Measurements from ENCODE around the gene LDAF1. TPM values are rescaled to one million over a fixed set of nuclear protein-coding genes. Genes with fewer than 3 reads are reported as not detected.
"Not testable (repeated sequence)": the region's sequence is repeated elsewhere in the genome, so short reads cannot be mapped to it uniquely, and the experiment has no call there.

LDAF1 gene
- total RNA-seq (10 to 100 TPM; 33.5 to 89.5 (median 67.4) TPM), polyA plus RNA-seq (10 to 100 TPM; 75.4 to 87.3 TPM)
- long read RNA-seq, donor 1, transcript TMEM159-202 (5 exons, 1,812 nt) = major isoform, 282 of 646 reads
- long read RNA-seq, donor 1, transcript TMEM159-203 (6 exons, 1,378 nt) = minor isoform, 24 of 646 reads
- long read RNA-seq, donor 1, transcript TMEM159-204 (4 exons, 584 nt) = minor isoform, 9 of 646 reads
- long read RNA-seq, donor 1, transcript TMEM159-201 (5 exons, 2,014 nt) = minor isoform, 226 of 646 reads
- long read RNA-seq, donor 1, partial matches to known transcripts = 19 of 646 reads
- long read RNA-seq, donor 1, other reads (novel, unspliced or antisense) = 85 of 646 reads
- long read RNA-seq, donor 2, transcript TMEM159-202 (5 exons, 1,812 nt) = major isoform, 9 of 38 reads
- long read RNA-seq, donor 2, transcript TMEM159-201 (5 exons, 2,014 nt) = minor isoform, 5 of 38 reads
- long read RNA-seq, donor 2, partial matches to known transcripts = 22 of 38 reads
- long read RNA-seq, donor 2, other reads (novel, unspliced or antisense) = 0 of 38 reads
- long read RNA-seq, donor 3, transcript TMEM159-203 (6 exons, 1,378 nt) = minor isoform, 5 of 83 reads
- long read RNA-seq, donor 3, transcript TMEM159-201 (5 exons, 2,014 nt) = minor isoform, 24 of 83 reads
- long read RNA-seq, donor 3, transcript TMEM159-202 (5 exons, 1,812 nt) = major isoform, 45 of 83 reads
- long read RNA-seq, donor 3, partial matches to known transcripts = 0 of 83 reads
- long read RNA-seq, donor 3, other reads (novel, unspliced or antisense) = 9 of 83 reads

DNA sequence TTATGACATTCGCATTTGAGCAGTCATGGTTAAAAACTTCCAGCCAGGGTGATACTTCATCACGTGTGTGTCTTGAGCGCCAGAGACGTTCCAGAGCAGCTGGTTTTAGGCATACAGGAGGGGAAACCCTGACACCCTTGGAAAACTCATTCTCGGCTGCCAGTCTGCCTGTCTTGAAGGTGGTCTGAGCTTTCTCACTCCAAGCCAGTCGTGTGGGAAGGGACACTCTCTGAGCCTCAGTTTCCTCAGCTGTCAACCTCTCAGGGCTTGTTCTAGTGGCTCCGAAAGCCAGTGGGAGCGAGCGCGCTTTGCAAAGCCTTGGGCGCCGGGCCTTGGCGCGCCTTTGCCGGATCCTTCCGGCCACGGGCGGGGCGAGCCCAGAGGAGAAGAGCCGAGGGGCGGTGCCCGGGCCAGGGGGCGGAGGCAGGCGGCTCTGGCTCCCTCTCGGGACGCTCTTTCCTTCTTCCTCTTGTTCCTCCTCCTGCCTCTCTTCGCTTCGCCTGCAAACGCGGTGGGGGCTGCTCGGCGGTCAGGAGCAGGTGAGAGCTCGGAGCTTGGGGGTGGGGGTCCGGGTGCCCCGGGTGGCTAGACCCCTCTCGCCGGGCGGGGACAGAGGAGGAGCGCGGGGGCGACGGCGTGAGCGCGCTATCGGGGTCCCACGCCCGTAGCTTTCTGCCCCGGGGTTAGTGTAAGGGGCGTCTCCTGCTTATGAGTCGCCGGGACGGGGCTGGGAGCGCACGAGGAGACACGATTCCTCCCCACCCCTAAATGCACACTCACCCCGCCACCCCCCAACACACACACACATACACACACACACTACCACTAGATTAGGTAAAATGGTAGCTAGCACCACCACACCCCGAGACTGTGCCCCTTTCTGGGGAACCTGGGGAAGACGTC is at the start of gene LDAF1:
TSS of gene LDAF1 (plus strand) at position 467 of the 903 bp plus-strand sequence. CDS start 2,509 bp downstream, outside the sequence.
- H3K27ac ChIP-seq = peak within 1 kb of the TSS; percentile 64 to 70
- 0% methylated on average over 15 to 59 of the region's 59 CpGs for WGBS, 3 donors
- H3K9me3 ChIP-seq = no peaks in the 10 kb centered on the region
- H3K4me3 ChIP-seq = peak within 1 kb of the TSS; percentile 64
- TF ChIP-seq EP300 (IDR thresholded peaks at IDR 0.05) (no peak), POLR2A (IDR thresholded peaks at IDR 0.05) (no peak)
- TF ChIP-seq, protein P1, sequence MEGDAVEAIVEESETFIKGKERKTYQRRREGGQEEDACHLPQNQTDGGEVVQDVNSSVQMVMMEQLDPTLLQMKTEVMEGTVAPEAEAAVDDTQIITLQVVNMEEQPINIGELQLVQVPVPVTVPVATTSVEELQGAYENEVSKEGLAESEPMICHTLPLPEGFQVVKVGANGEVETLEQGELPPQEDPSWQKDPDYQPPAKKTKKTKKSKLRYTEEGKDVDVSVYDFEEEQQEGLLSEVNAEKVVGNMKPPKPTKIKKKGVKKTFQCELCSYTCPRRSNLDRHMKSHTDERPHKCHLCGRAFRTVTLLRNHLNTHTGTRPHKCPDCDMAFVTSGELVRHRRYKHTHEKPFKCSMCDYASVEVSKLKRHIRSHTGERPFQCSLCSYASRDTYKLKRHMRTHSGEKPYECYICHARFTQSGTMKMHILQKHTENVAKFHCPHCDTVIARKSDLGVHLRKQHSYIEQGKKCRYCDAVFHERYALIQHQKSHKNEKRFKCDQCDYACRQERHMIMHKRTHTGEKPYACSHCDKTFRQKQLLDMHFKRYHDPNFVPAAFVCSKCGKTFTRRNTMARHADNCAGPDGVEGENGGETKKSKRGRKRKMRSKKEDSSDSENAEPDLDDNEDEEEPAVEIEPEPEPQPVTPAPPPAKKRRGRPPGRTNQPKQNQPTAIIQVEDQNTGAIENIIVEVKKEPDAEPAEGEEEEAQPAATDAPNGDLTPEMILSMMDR (IDR thresholded peaks at IDR 0.05) = no peak
- peaks cover 11% of the 10 kb centered on the region for H3K4me1 ChIP-seq (ENCODE audit: insufficient read depth)
- DNase-seq = peak; percentile 81 to 90 (median 83)
- intact Hi-C loops (cut with DNase I) = loop anchor here (2.0 to 10.0 kb wide), 6 partner anchors 116 to 1166 kb away; partner anchors contain the start of gene CRYM (in 1 of the 4)
- H3K36me3 ChIP-seq = no peaks in the 10 kb centered on the region
- no peaks in the 10 kb centered on the region for H3K27me3 ChIP-seq

DNA sequence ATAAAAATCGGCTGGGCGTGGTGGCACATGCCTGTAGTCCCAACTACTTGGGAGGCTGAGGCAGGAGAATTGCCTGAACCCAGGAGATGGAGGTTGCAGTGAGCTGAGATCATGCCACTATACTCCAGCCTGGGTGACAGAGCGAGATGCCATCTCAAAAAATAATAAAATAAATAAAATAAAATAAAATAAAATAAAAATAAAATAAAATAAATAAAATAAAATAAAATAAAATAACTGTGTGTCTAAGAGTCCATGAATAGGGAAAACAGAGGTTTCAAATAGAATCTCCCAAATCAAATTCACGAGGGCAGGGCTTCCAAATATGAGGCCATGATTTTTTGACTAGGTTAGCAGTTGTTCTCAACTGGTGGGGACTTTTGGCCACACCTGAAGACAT is 42.9 kb upstream of the LDAF1 start:
- DNase-seq; H3K4me1 ChIP-seq (ENCODE audit: insufficient read depth); H3K4me3 ChIP-seq; H3K27ac ChIP-seq; intact Hi-C loops (cut with DNase I); H3K9me3 ChIP-seq; H3K36me3 ChIP-seq; H3K27me3 ChIP-seq: not testable (repeated sequence)
- 93 to 98% (median 93%) methylated on average over 4 of the region's 4 CpGs for WGBS, 3 donors

DNA sequence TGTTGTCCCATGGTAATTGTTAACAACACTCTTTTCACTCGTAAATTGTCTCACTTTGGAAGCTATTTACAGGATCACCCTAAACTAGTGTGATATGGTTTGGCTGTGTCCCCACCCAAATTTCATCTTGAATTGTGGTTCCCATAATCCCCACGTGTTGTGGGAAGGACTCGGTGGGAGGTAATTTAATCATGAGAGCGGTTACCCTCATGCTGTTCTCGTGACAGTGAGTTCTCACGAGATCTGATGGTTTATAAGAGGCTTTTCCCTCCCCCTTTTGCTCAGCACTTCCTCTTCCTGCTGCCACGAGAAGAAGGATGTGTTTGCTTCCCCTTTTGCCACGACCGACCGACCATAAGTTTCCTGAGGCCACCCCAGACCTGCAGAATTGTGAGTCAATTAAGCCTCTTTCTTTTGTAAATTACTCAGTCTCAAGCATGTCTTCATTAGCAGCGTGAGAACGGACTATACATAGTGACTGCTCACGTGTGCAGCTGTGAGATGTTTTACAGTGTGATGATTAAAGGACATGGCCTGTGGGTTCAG is 42.3 kb upstream of the LDAF1 start:
- no peaks in the 10 kb centered on the region for H3K27me3 ChIP-seq
- H3K27ac ChIP-seq = no peak overlapping the region
- intact Hi-C loops (cut with DNase I) = no loop called here
- no peaks in the 10 kb centered on the region for H3K36me3 ChIP-seq
- no peaks in the 10 kb centered on the region for H3K4me1 ChIP-seq (ENCODE audit: insufficient read depth)
- WGBS, 3 donors = 32 to 47% (median 39%) methylated on average over 13 of the region's 13 CpGs
- H3K9me3 ChIP-seq = no peaks in the 10 kb centered on the region
- TF ChIP-seq, protein P1 (IDR thresholded peaks at IDR 0.05) = no peak
- TF ChIP-seq POLR2A (IDR thresholded peaks at IDR 0.05) = no peak
- TF ChIP-seq EP300 (IDR thresholded peaks at IDR 0.05) = no peak
- no peak for DNase-seq
- no peak overlapping the region for H3K4me3 ChIP-seq

DNA sequence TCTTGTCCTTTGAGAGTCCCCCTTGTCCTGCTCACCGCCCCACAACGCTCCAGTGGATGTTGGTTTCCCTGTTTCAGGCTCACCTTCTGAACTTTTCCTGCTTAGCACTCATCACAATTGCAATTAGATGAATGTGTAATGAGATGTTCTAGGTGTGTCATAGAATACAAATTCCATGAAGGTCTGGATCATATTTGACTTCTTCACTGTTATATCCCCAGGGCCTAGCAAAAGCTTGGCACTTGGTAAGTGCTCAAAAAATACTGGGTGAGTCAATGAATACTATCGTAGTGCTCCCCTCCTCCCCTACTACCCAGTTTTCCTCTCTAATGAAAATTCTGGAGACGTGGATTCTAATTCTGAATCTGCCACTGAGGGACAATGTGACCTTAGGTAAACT is 40.9 kb upstream of the LDAF1 start:
- H3K4me3 ChIP-seq = no peak overlapping the region
- no peaks in the 10 kb centered on the region for H3K9me3 ChIP-seq
- intact Hi-C loops (cut with DNase I) = no loop called here
- H3K27me3 ChIP-seq = no peaks in the 10 kb centered on the region
- no peaks in the 10 kb centered on the region for H3K36me3 ChIP-seq
- 88 to 92% (median 90%) methylated on average over 4 of the region's 4 CpGs for WGBS, 3 donors
- no peaks in the 10 kb centered on the region for H3K4me1 ChIP-seq (ENCODE audit: insufficient read depth)
- DNase-seq = no peak
- TF ChIP-seq EP300 (IDR thresholded peaks at IDR 0.05) (no peak), POLR2A (IDR thresholded peaks at IDR 0.05) (no peak)
- TF ChIP-seq, protein P1 (IDR thresholded peaks at IDR 0.05) = no peak
- H3K27ac ChIP-seq = no peak overlapping the region
